Hippocampal formation (tissue), 2 donors: Measurements from ENCODE around the gene GDF3.
A peak's percentile ranks its signal among the peaks of the same experiment; 100 is the strongest.
"Not testable (repeated sequence)": the region's sequence is repeated elsewhere in the genome, so short reads cannot be mapped to it uniquely, and the experiment has no call there.

Source experiments
- DNase-seq, 2 donors: peaks; one replicate each; lab custom pipeline; 2025; lab: John Stamatoyannopoulos, UW

GDF3 gene

GRCh38 chr12:7667125-7667524 is 28.4 kb downstream of the GDF3 start:
- no peak for DNase-seq

DNA sequence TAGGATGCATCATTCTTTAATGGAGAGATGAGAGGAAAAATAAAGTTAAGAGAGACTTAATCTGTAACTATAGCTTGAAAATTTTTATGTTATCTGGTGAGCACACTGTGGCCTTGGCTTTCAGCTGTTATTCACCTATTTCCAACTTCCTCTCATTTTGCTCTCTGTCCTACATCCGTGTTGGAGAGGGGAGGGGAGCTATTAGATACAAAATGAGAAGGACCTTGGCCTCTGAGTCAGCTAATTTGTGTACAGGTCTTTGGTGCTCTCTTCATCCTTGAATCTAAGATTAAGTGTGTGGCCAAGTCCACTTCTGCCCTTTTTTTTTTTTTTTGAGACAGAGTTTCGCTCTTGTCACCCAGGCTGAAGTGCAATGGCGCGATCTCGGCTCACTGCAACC is 29.0 kb downstream of the GDF3 start:
- no peak for DNase-seq

DNA sequence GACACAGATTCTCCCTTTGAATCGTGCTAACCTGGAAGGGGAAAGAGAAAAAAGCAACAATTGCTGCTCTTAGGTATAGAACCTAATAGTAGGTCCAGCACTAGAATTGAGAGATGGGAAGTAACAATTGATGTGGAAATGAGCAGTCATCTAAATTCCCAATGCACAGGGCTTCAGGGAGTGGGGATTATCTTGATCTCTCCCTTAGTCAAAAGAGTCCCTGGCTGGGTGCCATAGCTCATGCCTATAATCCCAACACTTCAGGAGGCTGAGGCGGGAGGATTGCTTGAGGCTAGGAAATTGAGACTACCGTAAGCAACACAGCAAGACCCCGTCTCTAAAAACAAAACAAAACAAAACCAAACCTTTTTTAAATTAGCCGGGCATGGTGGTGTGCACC is 33.8 kb downstream of the GDF3 start:
- DNase-seq = no peak

DNA sequence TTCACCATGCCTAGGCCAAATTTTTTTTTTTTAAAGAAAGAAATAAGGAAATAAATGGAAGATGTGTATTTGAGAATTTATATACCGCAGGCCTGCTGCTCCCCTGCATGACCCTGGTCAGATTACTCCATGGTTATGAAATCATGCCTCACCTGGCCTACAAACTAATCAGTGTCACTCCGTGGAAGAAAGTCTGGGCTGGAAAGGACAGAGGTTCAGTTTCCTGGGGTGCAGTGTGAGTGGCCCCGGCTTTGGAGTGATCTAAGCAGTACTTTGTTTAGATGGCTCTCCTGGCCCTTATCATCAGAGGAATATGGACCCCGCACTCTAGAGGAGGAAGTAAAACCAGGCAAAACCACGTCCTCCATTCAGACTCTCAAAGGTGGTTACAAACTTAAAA is 39.5 kb downstream of the GDF3 start:
- no peak for DNase-seq

- DNase-seq = no peak
Measured at GRCh38 chr12:7650091-7650490, 45.5 kb downstream of the GDF3 start.

DNA sequence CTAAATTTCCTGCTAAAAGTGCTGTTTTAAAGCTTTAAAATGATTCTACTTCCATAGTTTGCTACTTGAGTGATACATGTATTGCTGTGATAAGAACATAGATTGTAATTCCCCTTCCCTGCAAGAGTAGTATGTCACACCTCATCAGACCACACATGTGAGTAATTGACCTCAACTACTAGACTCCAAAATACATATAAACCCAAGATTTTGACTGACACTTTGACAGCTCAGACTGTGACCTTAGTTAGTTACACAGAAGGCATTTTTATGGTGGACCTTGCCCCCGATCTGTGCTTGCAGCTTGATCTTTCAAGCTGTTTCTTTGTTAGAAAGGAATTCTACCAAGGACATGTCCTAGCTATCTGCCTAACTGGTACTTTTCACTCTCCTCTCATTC is 48.5 kb downstream of the GDF3 start:
- DNase-seq = no peak

- no peak for DNase-seq
Measured at GRCh38 chr12:7646178-7646475, 49.4 kb downstream of the GDF3 start.

DNA sequence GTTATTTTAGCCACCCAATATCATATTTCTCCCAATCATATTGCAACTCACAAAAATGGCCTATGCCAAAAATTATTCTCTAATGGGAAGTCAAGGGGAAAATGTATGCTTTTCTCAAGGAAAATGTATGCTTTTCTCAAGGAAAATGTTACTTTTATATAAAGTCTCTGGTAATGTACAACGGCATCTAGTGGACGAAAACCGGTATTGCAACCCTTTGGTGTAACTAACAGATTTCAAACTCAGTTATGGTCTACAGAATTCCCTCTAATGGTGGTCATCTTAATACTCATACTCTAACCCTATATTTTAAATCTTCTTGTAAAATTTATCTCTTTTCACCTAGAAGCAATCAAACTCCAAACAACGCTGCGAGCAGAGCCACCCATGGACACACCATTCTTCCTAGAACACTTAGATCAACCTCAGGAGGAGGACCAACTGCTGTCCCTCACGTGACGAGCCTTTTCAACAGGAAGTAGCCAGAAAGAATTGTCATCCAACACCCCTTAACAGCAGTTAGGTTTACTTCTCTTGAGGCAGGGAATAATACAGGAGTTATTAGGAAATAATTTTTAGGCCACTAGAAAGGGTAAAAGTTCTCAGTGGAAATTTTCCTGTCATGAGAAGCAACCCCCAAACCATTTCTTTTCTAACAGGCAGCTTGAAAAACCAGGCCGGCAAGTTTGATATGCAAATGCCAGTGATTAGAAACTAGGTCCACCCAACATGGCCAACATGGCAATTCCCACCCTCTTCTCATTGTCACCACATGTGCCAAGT is 50.0 kb downstream of the GDF3 start:
- peak in 1 of 2 donors; percentile 19 for DNase-seq

DNA sequence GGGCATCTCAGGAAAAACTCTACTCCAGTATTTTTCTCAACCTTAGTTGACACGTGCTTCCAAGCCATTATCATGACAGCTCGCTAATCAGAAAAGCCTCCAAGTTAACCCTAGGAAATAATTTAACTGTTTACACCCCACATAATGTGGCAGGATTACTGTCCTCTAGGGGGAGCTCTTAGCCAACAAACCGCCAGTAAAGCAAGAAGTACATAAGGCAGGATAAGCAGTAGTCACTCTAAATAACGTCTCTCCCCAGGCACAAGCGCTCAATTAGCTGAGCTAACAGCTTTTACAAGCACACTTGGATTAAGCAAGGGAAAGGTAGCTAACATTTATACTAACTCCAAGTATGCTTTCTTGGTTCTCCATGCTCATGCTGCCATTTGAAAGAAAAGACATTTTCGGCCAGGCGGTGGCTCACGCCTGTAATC is 52.7 kb downstream of the GDF3 start:
- no peak for DNase-seq

DNA sequence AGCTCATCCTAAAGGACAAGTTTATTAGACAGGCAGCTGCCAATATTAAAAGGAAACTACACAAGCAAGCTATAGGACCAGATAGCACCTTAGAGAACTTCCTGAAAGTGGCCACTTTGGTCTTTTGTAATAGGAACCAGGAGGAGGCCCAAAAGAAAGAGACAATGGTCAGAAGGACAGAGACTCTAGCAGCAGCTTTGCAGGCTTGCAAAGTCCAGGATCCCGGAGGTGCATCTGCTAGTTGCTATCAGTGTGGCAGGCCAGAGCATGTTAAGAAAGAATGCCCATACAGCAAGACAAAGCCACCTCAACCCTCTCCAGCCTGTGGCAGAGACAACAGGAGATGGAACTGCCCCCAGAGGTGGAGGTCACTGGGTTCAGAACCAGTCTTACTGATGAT is 53.3 kb downstream of the GDF3 start:
- DNase-seq = no peak

DNA sequence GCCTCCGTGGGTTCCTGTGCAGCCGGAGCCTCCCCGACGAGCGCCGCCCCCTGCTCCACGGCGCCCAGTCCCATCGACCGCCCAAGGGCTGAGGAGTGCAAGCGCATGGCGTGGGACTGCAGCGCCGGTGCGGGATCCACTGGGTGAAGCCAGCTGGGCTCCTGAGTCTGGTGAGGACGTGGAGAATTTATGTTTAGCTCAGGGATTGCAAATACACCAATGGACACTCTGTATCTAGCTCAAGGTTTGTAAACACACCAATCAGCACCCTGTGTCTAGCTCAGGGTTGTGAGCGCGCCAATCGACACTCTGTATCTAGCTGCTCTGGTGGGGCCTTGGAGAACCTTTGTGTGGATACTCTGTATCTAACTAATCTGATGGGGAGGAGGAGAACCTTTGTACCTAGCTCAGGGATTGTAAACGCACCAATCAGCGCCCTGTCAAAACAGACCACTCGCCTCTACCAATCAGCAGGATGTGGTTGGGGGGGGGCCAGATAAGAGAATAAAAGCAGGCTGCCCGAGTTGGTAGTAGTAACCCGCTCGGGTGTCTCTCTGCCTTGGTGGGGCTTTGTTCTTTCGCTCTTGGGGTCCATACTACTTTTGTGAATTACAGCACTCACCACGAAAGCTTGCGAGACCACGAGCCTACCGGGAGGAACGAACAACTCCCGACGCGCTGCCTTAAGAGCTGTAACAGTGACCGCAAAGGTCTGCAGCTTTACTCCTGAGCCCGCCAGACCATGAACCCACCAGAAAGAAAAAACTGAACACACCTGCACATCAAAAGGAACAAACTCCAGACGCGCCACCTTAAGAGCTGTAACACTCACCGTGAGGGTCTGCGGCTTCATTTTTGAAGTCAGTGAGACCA is 55.2 kb downstream of the GDF3 start:
- not testable (repeated sequence) for DNase-seq
